Neural progenitor cell (in vitro differentiated cells): Measurements from ENCODE around the gene OR52D1.

Experiments used
- CTCF ChIP-seq: fragments of 200-600 bp; sonication (generic); IDR thresholded peaks from 2 replicates; pipeline ENCODE4 v1.5.1; 2017; ENCODE audit warnings: antibody characterized with exemption, mild to moderate bottlenecking
- EZH2 ChIP-seq: fragments of 200-600 bp; sonication (generic); IDR thresholded peaks from 2 replicates; pipeline ENCODE4 v1.6.1; 2017; ENCODE audit warnings: antibody characterized with exemption, mild to moderate bottlenecking, moderate library complexity

GRCh38 chr11:5505363-5506048, 17.0 kb downstream of the OR52D1 start:
- TF ChIP-seq CTCF, result no peak
- no peak for TF ChIP-seq EZH2
